G401.6 (cell line): Measurements from ENCODE around the gene C10orf105.

ENCODE experiments used
- FAIRE-seq: peaks from 2 replicates; lab custom pipeline; 2012; peaks lifted over from hg19 to GRCh38; lab: Jason Lieb, UNC

Gene C10orf105

GRCh38 chr10:71751515-71752224 is 32.1 kb upstream of the C10orf105 start:
- FAIRE-seq, result no peak

- FAIRE-seq, result no peak
Observed at GRCh38 chr10:71750986-71751385, 31.4 kb upstream of the C10orf105 start.

GRCh38 chr10:71750124-71750841 is 30.7 kb upstream of the C10orf105 start:
- no peak for FAIRE-seq

GRCh38 chr10:71749396-71749795 is 29.8 kb upstream of the C10orf105 start:
- FAIRE-seq, result no peak

GRCh38 chr10:71748671-71749191 is 29.2 kb upstream of the C10orf105 start:
- no peak for FAIRE-seq

GRCh38 chr10:71747551-71748523 is 28.3 kb upstream of the C10orf105 start:
- no peak for FAIRE-seq

- FAIRE-seq, result no peak
Observed at GRCh38 chr10:71747039-71747531, 27.5 kb upstream of the C10orf105 start.

GRCh38 chr10:71746344-71747037 is 26.9 kb upstream of the C10orf105 start:
- FAIRE-seq, result no peak

GRCh38 chr10:71745664-71746250 is 26.2 kb upstream of the C10orf105 start:
- FAIRE-seq, result no peak

- FAIRE-seq, result no peak
Observed at GRCh38 chr10:71744897-71745663, 25.5 kb upstream of the C10orf105 start.

- FAIRE-seq, result no peak
Observed at GRCh38 chr10:71743866-71744265, 24.3 kb upstream of the C10orf105 start.

GRCh38 chr10:71743089-71743838 is 23.7 kb upstream of the C10orf105 start:
- FAIRE-seq, result no peak

GRCh38 chr10:71742301-71743088 is 22.9 kb upstream of the C10orf105 start:
- no peak for FAIRE-seq

GRCh38 chr10:71741671-71742070 is 22.1 kb upstream of the C10orf105 start:
- no peak for FAIRE-seq

- no peak for FAIRE-seq
Observed at GRCh38 chr10:71741029-71741428, 21.5 kb upstream of the C10orf105 start.

GRCh38 chr10:71740069-71740653 is 20.6 kb upstream of the C10orf105 start:
- no peak for FAIRE-seq

- no peak for FAIRE-seq
Observed at GRCh38 chr10:71739358-71739900, 19.9 kb upstream of the C10orf105 start.

GRCh38 chr10:71737834-71738197 is 18.2 kb upstream of the C10orf105 start:
- no peak for FAIRE-seq
